GM12872 (cell line): ENCODE data around the gene CHRNB4.

Experiments used
- CTCF ChIP-seq: IDR thresholded peaks from 3 replicates; pipeline ENCODE4 v1.5.1; 2011; ENCODE audit warnings: low read depth, mild to moderate bottlenecking, low read length, moderate library complexity; ENCODE audit not compliant: insufficient read depth

Gene CHRNB4

GRCh38 chr15:78624651-78625590 is 16.1 kb downstream of the CHRNB4 start:
- TF ChIP-seq CTCF, result no peak

- no peak for TF ChIP-seq CTCF
Measured at GRCh38 chr15:78623786-78624497, 17.1 kb downstream of the CHRNB4 start.

- TF ChIP-seq CTCF, result no peak
Measured at GRCh38 chr15:78621810-78622402, 19.1 kb downstream of the CHRNB4 start.

GRCh38 chr15:78620527-78621421 is 20.2 kb downstream of the CHRNB4 start, which contains the start of gene CHRNA3:
Gene CHRNA3 (minus strand): TSS chr15:78620996. CDS start chr15:78620794, 202 bp downstream.
- TF ChIP-seq CTCF, result no peak

GRCh38 chr15:78620021-78620526 is 20.9 kb downstream of the CHRNB4 start:
- TF ChIP-seq CTCF, result no peak

- TF ChIP-seq CTCF, result no peak
Measured at GRCh38 chr15:78619022-78619950, 21.7 kb downstream of the CHRNB4 start.
